ENCODE data around the gene TRUB2.
"Not testable (repeated sequence)": the region's sequence is repeated elsewhere in the genome, so short reads cannot be mapped to it uniquely, and the experiment has no call there.

TRUB2 gene

GRCh38 chr9:128340691-128341434 is 18.6 kb upstream of the TRUB2 start:
- DNase-seq: peak; percentile 9

DNA sequence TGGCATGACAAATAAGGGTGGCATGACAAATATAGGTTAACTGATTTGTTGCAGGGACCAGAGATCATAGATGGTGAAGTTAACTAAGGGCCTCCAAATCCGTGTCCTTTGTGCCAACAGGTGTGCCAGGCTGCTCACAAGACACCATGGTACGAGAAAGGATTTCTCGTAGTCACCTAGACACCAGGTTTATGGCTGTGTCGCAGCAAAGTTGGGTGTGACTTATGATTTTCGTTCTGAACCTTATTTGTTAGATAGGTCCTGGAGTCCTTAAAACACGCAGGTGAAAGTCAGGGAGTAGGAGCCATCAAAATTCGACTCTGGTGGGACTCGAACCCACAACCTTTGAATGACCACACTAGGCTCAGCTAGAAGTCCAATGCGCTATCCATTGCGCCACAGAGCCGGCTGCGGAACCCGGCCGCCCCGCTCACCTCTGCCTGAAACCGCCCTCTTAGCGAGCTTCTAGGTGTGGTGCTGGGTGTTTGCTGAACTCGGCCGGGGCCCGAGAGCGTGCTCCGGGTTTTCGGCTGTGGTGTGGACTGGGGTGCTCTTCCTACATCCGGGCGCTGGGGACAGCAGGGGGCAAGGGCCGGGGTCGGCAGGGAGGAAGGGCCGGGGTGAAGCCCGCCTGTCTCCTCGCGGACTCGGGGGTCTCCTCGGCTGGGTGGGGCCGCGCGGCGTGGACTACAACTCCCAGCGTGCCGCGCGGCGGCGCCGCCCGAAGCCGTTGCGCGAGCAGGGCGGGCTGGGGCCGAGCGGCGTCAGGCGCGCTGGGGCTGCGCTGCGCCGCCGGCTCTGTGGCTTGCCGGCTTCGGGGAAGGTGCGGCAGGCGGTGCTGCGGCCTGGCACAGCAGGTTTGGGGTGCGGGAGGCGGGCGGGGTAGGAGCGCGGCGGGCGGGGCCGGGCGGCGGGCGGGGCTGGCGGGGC is 17.8 kb upstream of the TRUB2 start, which contains the start of gene SLC27A4:
Gene SLC27A4, plus strand, starts transcription at position 767 of the 930 bp plus-strand sequence. CDS start 2,606 bp downstream, outside the sequence.
- peak; percentile 60 for DNase-seq

DNA sequence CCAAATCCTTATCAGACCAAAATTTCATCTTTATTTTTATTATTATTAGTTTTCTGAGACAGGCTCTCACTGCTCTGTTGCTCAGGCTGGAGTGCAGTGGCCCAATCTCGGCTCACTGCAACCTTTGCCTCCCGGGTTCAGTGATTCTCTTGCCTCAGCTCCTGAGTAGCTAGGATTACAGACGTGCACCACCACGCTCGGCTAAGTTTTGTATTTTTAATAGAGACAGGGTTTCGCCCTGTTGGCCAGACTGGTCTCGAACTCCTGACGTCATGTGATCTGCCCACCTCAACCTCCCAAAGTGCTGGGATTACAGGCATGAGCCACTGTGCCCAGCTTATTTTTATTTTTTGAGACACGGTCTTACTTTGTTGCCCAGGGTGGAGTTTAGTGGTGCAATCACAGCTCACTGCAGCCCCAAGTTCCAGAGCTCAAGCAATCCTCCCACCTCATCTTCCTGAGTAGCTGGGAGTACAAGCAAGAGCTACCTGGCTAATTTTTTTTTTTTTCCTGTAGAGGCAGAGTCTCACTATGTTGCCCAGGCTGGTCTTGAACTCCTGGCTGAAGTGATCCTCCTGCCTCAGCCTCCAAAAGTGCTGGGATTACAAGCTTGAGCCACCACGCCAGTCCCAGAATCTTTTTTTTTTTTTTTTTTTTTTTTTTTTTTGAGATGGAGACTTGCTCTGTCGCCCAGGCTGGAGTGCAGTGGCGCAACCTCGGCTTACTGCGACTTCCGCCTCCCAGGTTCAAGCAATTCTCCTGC is 16.8 kb upstream of the TRUB2 start:
- not testable (repeated sequence) for DNase-seq

- no peak for DNase-seq
These were observed 15.7 kb upstream of the TRUB2 start for GRCh38 chr9:128337936-128338335.

- DNase-seq: no peak
These were observed 13.7 kb upstream of the TRUB2 start for GRCh38 chr9:128335914-128336313.

- no peak for DNase-seq
These were observed 12.9 kb upstream of the TRUB2 start for GRCh38 chr9:128335161-128335560.

DNA sequence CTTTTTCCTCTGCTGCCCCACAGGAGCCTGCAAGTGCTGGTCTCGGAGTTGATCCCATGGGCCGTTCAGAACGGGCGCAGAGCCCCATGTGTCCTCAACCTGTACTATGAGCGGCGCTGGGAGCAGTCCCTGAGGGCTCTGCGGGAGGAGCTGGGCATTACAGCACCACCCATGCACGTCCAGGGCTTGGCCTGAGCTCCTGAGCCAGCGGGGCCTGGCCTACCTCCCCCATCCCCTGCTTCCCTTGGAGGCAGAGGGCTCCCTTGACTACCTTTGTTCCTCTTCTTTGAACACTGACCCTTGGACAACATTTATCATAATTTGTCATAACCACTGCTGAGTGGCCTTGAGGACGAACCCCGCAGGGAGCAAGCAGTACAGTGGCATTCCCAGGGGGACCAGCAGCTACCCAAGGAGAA is 11.2 kb upstream of the TRUB2 start:
- DNase-seq: no peak

DNA sequence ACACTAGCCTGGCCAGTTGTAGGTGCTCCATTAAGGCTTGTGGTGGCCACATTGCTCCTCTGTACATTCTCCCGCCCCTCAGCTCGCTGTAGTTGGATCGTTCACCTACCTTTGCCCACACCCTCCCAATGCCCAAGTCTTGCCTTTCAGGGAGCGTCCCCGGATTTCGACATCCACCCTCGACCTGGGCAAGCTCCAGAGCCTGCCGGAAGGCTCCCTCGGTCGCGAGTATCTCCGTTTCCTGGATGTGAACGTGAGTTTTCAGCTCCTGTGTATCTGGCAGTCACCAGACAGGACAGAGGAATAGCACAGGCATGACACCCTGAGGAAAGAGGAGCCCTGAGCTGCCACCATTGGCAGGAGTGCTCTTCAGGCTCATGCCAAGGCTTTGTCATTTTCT is 3.4 kb upstream of the TRUB2 start:
- DNase-seq: no peak

DNA sequence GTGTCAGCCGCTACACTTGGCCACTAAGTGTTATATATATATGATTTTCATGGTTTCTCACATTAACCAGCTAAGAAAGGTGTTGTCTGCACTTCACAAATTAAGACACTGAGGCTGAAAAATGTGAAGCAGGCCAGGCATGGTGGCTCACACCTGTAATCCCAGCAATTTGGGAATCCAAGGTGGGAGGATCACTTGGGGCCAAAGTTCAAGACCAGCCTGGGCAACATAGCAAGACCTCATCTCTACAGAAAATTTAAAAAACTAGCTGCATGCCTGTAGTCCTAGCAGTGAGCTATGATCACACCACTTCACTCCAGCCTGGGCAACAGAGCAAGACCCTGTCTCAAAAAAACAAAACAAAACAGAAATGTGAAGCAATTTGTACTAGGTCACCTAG is 2.2 kb upstream of the TRUB2 start:
- no peak for DNase-seq

DNA sequence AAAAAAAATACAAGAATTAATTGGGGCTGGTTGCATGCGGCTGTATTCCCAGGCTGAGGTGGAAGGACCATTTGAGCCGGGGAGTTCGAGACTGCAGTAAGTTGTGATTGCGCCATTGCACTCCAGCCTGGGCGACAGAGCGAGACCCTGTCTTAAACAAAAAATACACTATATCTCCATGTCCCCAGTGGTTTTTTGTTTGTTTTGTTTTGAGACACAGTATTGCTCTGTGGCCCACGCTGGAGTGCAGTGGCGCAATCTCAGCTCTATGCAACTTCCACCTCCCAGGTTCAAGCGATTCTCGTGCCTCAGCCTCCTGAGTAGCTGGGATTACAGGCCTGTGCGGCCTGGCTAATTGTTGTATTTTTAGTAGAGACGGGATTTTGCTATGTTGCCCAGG is 1.5 kb upstream of the TRUB2 start:
- no peak for DNase-seq

GRCh38 chr9:128323212-128323730 is 1.0 kb upstream of the TRUB2 start:
- DNase-seq: peak; percentile 39

GRCh38 chr9:128321879-128322403 is 306 bp downstream of the TRUB2 start:
- DNase-seq: no peak

- no peak for DNase-seq
These were observed 904 bp downstream of the TRUB2 start for GRCh38 chr9:128321343-128321742.

- no peak for DNase-seq
These were observed 4.6 kb downstream of the TRUB2 start for GRCh38 chr9:128317629-128318028.

- no peak for DNase-seq
These were observed 5.8 kb downstream of the TRUB2 start for GRCh38 chr9:128316421-128316820.

DNA sequence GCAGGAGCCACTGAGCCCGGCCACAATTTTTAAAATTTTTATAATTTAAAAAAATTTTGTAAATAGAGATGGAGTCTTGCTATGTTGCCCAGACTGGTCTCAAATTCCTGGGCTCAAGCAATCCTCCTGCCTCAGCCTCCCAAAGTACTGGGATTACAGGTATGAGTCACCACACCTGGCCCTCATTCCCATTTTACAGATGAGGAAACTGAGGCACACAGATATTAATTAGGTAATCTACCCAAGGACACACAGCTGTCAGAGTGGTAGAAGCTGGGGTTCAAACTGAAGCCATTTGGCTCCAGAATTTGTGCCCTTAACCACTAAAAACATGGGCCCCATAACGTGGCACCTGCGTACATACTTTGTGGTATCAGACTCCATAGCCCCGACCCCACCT is 7.5 kb downstream of the TRUB2 start:
- no peak for DNase-seq

GRCh38 chr9:128310461-128310860 is 11.8 kb downstream of the TRUB2 start:
- DNase-seq: no peak

DNA sequence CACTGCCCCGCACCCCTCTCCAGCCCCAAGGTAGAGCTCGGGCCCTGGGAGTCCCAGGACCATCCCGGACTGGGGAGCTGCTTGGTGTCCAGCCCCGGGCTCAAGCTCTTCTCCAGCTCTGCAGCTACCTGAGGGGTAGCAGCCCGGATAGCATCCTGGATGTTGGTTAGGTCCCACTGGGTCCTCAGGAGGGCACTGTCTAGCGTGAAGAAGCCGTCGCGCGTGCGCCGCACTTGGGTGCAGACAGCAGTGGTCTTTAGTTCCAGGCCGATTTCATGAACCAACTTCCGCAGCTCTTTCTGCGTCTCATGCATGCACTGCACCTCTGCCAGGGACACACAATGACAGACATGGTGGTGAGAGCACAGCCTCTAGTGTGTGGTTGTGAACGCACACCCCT is 12.7 kb downstream of the TRUB2 start:
- DNase-seq: no peak

- no peak for DNase-seq
These were observed 17.3 kb downstream of the TRUB2 start for GRCh38 chr9:128304971-128305288.

DNA sequence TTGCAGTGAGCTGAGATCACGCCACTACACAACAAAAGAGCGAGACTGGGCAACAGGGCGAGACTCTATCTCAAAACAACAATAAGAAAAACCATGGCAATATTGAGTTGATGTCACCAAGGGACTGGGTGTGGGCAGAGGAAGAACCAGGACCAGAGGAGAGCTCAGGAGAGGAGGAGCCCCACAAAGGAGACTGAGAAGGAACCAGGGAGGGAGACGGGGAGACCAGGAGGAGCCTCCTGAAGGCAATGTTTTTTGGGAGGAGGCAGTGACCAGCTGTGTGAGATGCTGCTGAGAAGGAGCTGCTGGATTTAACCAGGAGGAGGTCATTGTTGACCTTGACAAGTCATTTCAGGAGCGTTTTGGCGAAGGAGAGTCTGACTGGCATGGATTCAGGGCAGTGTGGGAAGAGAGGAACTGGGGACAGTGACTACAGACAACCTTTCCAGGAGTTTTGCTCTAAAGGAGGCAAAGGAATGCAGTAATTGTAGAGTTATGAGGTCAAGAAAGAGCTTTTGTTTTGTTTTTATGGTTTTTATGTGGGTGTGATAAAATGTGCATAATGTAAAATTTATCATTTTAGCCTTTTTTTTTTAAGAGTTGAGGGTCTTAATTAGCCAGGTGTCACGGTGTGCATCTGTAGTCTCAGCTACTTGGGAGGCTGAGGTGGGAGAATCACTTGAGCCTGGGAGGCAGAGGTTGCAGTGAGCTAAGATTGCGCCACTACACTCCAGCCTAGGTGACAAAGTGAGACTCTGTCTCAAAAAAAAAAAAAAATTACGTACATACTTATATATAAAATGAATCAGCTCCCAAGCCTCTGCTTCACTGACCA is 17.9 kb downstream of the TRUB2 start:
- no peak for DNase-seq

DNA sequence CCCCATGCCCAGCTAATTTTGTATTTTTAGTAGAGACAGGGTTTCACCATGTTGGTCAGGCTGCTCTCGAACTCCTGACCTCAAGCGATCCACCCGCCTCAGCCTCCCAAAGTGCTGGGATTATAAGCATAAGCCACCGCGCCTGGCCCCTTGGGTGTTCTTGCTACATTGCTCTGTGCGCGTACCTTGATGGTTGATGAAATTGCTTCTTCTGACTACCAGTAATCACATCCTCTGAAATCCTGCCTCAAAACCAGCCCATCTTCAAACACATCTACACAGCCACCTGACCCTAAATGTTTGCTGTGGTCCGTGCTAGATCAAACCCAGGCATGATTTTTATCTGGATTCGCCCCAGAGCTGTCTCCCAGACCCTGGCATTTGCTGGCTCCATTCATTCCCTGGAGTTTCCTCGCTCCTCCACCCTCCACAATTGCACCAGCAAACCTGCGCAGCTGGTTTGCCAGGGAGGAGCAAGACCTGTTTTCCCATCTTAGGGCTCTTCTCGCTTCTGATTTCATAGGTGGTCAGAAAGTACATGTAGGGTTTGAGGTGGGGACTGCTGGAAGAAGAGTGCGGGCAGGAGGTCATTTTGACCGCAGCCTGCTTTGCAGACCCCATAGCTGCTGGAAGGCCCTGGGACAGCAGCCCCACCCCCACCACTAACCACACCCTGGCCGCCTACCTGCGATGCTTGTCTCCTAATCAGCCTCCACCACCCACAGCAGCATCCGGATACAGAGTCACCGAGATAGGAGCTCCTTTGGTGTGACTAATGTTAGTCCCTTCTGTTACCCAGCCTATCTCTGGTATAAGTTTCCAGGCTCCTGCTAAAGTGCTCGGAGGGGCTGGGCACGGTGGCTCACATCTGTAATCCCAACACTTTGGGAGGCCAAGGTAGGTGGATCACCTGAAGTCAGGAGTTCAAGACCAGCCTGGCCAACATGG is 23.4 kb downstream of the TRUB2 start:
- DNase-seq: no peak

Measured in activated T-cell treated with anti-CD3 and anti-CD28 coated beads for 4 hours (primary cell).